Regular cardiac myocyte (primary cell): ENCODE measurements around the gene C1QTNF5. TPM values are rescaled to one million over a fixed set of nuclear protein-coding genes. Genes with fewer than 3 reads are reported as not detected.

Experiments used
- total RNA-seq: library from RNA; depleted of rRNA; stranded (reverse); fragments of >200 nt; gene quantifications from 2 replicates; pipeline ENCODE4 v1.2.3, GENCODE V29; 2014

Gene C1QTNF5
- 1.5 and 11.0 TPM in 2 replicates for total RNA-seq

GRCh38 chr11:119340335-119341221, at the start of gene C1QTNF5:
Gene C1QTNF5, minus strand, starts transcription at chr11:119340883. Its CDS starts 486 bp downstream, at chr11:119340397.

GRCh38 chr11:119381181-119381988, 40.7 kb upstream of the C1QTNF5 start, which contains the start of gene USP2:
Gene USP2, minus strand, starts transcription at chr11:119381690. Its CDS starts 8,210 bp downstream, at chr11:119373480.

GRCh38 chr11:119346605-119347004, 5.9 kb upstream of the C1QTNF5 start, which contains the start of gene MFRP:
Gene MFRP, minus strand, starts transcription at chr11:119346705. Its CDS starts 192 bp downstream, at chr11:119346513.

GRCh38 chr11:119334174-119334930, 6.3 kb downstream of the C1QTNF5 start, which contains the start of gene RNF26:
Gene RNF26, plus strand, starts transcription at chr11:119334527. Its CDS starts 596 bp downstream, at chr11:119335123.

DNA sequence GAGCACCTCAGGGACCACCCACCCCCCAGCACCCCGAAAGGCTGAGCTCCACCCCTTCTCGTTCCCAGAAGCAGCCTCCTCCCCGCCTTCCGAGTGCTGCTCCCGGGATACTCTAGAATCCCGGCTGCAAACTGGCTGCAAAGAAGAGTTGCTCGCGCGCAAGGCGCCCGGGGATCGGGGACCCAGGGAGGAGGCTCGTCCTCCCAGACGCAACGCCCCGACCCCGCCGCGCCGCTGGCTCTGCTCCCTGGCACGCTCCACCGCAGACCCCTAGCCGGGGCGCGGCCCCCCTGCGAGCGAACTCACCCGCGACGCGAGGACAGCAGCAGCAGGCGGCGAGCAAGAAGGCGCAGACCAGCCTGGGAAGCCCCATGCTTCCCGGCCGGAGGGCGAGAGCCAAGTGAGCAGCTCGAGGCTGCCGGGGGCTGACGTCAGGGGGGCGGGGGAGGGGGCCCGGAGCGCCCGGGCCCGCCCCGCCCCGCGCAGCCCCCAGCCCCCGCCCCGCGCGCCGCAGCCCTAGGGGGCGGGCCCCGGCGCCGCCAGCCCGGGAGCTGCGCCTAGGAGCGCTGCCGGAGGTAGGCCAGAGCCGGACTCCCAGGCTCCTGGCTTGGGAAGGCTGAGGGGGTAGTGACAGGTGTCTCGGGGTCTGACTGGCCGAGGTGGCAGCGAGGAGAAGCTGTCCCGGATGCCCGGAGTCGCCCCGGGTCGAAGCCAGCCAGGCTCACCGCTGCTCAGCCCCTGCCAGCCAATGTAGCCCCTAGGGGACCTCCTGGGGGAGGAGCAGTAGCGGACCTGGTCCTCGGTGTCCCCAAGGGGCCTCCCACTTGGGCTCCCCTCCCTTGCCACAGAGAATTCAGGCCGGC, 23.7 kb downstream of the C1QTNF5 start, which contains the start of gene MCAM:
MCAM (minus strand) TSS at position 402 of the 863 bp plus-strand sequence; CDS start at position 373, 29 bp downstream.

Other genes with a start within 250 kb of the C1QTNF5 start
- 16.5 and 20.3 TPM in 2 replicates for gene DPAGT1, start 239.0 kb downstream of the C1QTNF5 start, total RNA-seq
- 5.2 and 5.9 TPM in 2 replicates for gene C2CD2L, start 233.5 kb downstream of the C1QTNF5 start, total RNA-seq
- 10.2 and 15.8 TPM in 2 replicates for gene HINFP, start 219.3 kb downstream of the C1QTNF5 start, total RNA-seq
- 0.19 and 0.28 TPM in 2 replicates for gene ABCG4, start 191.8 kb downstream of the C1QTNF5 start, total RNA-seq
- 8.4 and 25.4 TPM in 2 replicates for gene NLRX1, start 172.2 kb downstream of the C1QTNF5 start, total RNA-seq
- gene NHERF4, start 155.4 kb downstream of the C1QTNF5 start, total RNA-seq = 0.19 TPM in 1 of 2 replicates, not detected in the other
- 5.6 and 7.1 TPM in 2 replicates for gene CBL, start 134.5 kb downstream of the C1QTNF5 start, total RNA-seq
- 54.6 and 130 TPM in 2 replicates for gene MCAM, start 23.8 kb downstream of the C1QTNF5 start, total RNA-seq
- 3.7 and 6.5 TPM in 2 replicates for gene RNF26, start 6.4 kb downstream of the C1QTNF5 start, total RNA-seq
- gene MFRP, start 5.8 kb upstream of the C1QTNF5 start, total RNA-seq = under 0.01 TPM in 1 of 2 replicates, not detected in the other
- 0.28 and 0.38 TPM in 2 replicates for gene USP2, start 40.8 kb upstream of the C1QTNF5 start, total RNA-seq
- gene THY1, start 82.3 kb upstream of the C1QTNF5 start, total RNA-seq = 3.3 and 9.6 TPM in 2 replicates